PC-3 (cell line): ENCODE results near the gene CCL8. TPM values are rescaled to one million over a fixed set of nuclear protein-coding genes. Genes with fewer than 3 reads are reported as not detected.

Experiments used
- ATAC-seq: fragments of 200-7000 bp; cut with Tn5 transposase; 2 replicates; pipeline ENCODE4 v1.9.1; 2020; ENCODE audit warnings: mild to moderate bottlenecking, moderate library complexity
- BruUV-seq: library from RNA; stranded (reverse); fragments of 400-500 nt; replicated peaks from 2 replicates; lab custom pipeline; 2021; lab: Mats Ljungman, UMichigan
- CTCF ChIA-PET: fragments of 300-600 bp; sonication (Branson Sonifier 250); formaldehyde crosslinking; loops from one replicate; lab custom pipeline; 2022; ENCODE audit warnings: antibody characterized with exemption; lab: Charles Lee
- POLR2A ChIA-PET: fragments of 300-600 bp; sonication (Branson Sonifier 250); formaldehyde crosslinking; loops from one replicate; lab custom pipeline; 2022; ENCODE audit warnings: antibody characterized with exemption; ENCODE audit not compliant: unreplicated experiment; lab: Charles Lee
- DNase-seq: peaks from one replicate; pipeline ENCODE4 v3.0.0-alpha.2; 2015
- H2AFZ ChIP-seq: fragments of 300-600 bp; sonication (generic); 2 replicates; pipeline ENCODE4 v1.6.0; 2016; ENCODE audit warnings: antibody characterized with exemption, low read length
- H3F3A ChIP-seq: fragments of 300-600 bp; sonication (generic); one replicate; pipeline ENCODE4 v1.6.0; 2017; ENCODE audit warnings: antibody characterized with exemption, low read length, control low read depth, mild to moderate bottlenecking; ENCODE audit not compliant: unreplicated experiment
- H3K27ac ChIP-seq: fragments of 300-600 bp; sonication (generic); 2 replicates; pipeline ENCODE4 v1.5.1; 2016; ENCODE audit warnings: mild to moderate bottlenecking, low read length
- H3K27me3 ChIP-seq: fragments of 300-600 bp; sonication (generic); 2 replicates; pipeline ENCODE4 v1.6.1; 2016; ENCODE audit warnings: low read length, mixed read lengths
- H3K36me3 ChIP-seq: fragments of 300-600 bp; sonication (generic); 2 replicates; pipeline ENCODE4 v1.6.1; 2016; ENCODE audit warnings: low read depth, mixed run types, low read length, mixed read lengths
- H3K4me1 ChIP-seq: fragments of 300-600 bp; sonication (generic); 2 replicates; pipeline ENCODE4 v1.5.1; 2016; ENCODE audit warnings: low read length; ENCODE audit not compliant: insufficient read depth
- H3K4me2 ChIP-seq: fragments of 300-600 bp; sonication (generic); 2 replicates; pipeline ENCODE4 v1.6.0; 2016; ENCODE audit warnings: low read length
- H3K4me3 ChIP-seq: fragments of 300-600 bp; sonication (generic); 2 replicates; pipeline ENCODE4 v1.5.1; 2016; ENCODE audit warnings: mild to moderate bottlenecking, low read length, mixed read lengths
- H3K79me2 ChIP-seq: fragments of 300-600 bp; sonication (generic); 2 replicates; pipeline ENCODE4 v1.6.1; 2017; ENCODE audit warnings: low read length, mixed read lengths
- H3K9ac ChIP-seq: fragments of 300-600 bp; sonication (generic); 2 replicates; pipeline ENCODE4 v1.6.0; 2016; ENCODE audit warnings: mild to moderate bottlenecking, low read length
- H3K9me2 ChIP-seq: fragments of 300-600 bp; sonication (generic); replicated peaks from 2 replicates; pipeline ENCODE4 v1.6.1; 2016; ENCODE audit warnings: mixed run types, low read length, mixed read lengths
- H3K9me3 ChIP-seq: fragments of 300-600 bp; sonication (generic); 2 replicates; pipeline ENCODE4 v1.6.1; 2016; ENCODE audit warnings: low read length, mixed read lengths
- H4K20me1 ChIP-seq: fragments of 300-600 bp; sonication (generic); 2 replicates; pipeline ENCODE4 v1.6.1; 2016; ENCODE audit warnings: low read length, mixed read lengths
- CTCF ChIP-seq: fragments of 300-600 bp; sonication (generic); conservative IDR thresholded peaks from 2 replicates; pipeline ENCODE4 v1.5.1; 2017; ENCODE audit warnings: antibody characterized with exemption, low read depth, mild to moderate bottlenecking, low read length
- EZH2 ChIP-seq: fragments of 300-600 bp; sonication (generic); IDR thresholded peaks from one replicate; pipeline ENCODE4 v1.6.1; 2017; ENCODE audit warnings: antibody characterized with exemption, mild to moderate bottlenecking, low read length; ENCODE audit not compliant: unreplicated experiment
- EZH2phosphoT487 ChIP-seq: fragments of 300-600 bp; sonication (generic); IDR thresholded peaks from 2 replicates; pipeline ENCODE4 v1.6.1; 2018; ENCODE audit warnings: mild to moderate bottlenecking, antibody characterized with exemption, low read length, borderline replicate concordance
- intact Hi-C: fragments of 100-400 bp; cut with micrococcal nuclease; formaldehyde crosslinking; loops from 2 replicates; pipeline ENCODE4 v1.9.0; 2023
- total RNA-seq: library from RNA; depleted of rRNA; stranded (reverse); fragments of >200 nt; gene quantifications from 2 replicates; pipeline ENCODE4 v1.2.3, GENCODE V29; 2014

CCL8 gene
- total RNA-seq, 1 experiment from 2014 or later: not detected

- intact Hi-C loops: no loop called here
- Histone ChIP-seq H3K36me3 (no peaks in the 10 kb centered on the region), H3K4me2 (no peak overlapping the region), H3K9ac (no peak overlapping the region), H3K9me3 (no peaks in the 10 kb centered on the region), H3K4me3 (no peak overlapping the region), H3K27me3 (no peaks in the 10 kb centered on the region), H2AFZ (no peak overlapping the region), H4K20me1 (no peaks in the 10 kb centered on the region), H3K9me2 (no peaks in the 10 kb centered on the region), H3K79me2 (no peaks in the 10 kb centered on the region), H3F3A (no peaks in the 10 kb centered on the region), H3K4me1 (no peaks in the 10 kb centered on the region), H3K27ac (no peak overlapping the region)
- DNase-seq (no peak), ATAC-seq (no peak)
- TF ChIP-seq EZH2phosphoT487: no peak
- TF ChIP-seq EZH2: no peak
- TF ChIP-seq CTCF: no peak
- no TSS peak for BruUV-seq
- ChIA-PET CTCF (no interaction called here), POLR2A (no interaction called here)
Measured at GRCh38 chr17:34301986-34302385, 17.2 kb upstream of the CCL8 start.

- Histone ChIP-seq H4K20me1 (no peaks in the 10 kb centered on the region), H2AFZ (no peak overlapping the region), H3K9me2 (no peaks in the 10 kb centered on the region), H3K27me3 (no peaks in the 10 kb centered on the region), H3K27ac (no peak overlapping the region), H3K4me2 (no peak overlapping the region), H3K36me3 (no peaks in the 10 kb centered on the region), H3K4me3 (no peak overlapping the region), H3K9ac (no peak overlapping the region), H3K9me3 (no peaks in the 10 kb centered on the region), H3K79me2 (no peaks in the 10 kb centered on the region), H3F3A (no peaks in the 10 kb centered on the region), H3K4me1 (no peaks in the 10 kb centered on the region)
- no peak for TF ChIP-seq EZH2phosphoT487
- no peak for TF ChIP-seq CTCF
- TF ChIP-seq EZH2: no peak
- ATAC-seq: no peak
- ChIA-PET POLR2A (no interaction called here), CTCF (no interaction called here)
- BruUV-seq: no TSS peak
- intact Hi-C loops: no loop called here
- no peak for DNase-seq
Measured at GRCh38 chr17:34302636-34303035, 16.6 kb upstream of the CCL8 start.

GRCh38 chr17:34303606-34304005 lies 15.6 kb upstream of the CCL8 start:
- H3F3A ChIP-seq: no peaks in the 10 kb centered on the region
- BruUV-seq: no TSS peak
- CTCF ChIA-PET: no interaction called here

More at GRCh38 chr17:34303606-34304005, 15.6 kb upstream of the CCL8 start:
- Histone ChIP-seq H3K9ac (no peak overlapping the region), H4K20me1 (no peaks in the 10 kb centered on the region), H3K27me3 (no peaks in the 10 kb centered on the region), H3K9me3 (no peaks in the 10 kb centered on the region), H3K27ac (no peak overlapping the region), H2AFZ (no peak overlapping the region), H3K4me3 (no peak overlapping the region), H3K79me2 (no peaks in the 10 kb centered on the region), H3K4me2 (no peak overlapping the region), H3K36me3 (no peaks in the 10 kb centered on the region), H3K4me1 (no peaks in the 10 kb centered on the region), H3K9me2 (no peaks in the 10 kb centered on the region)
- intact Hi-C loops: no loop called here
- ATAC-seq (no peak), DNase-seq (no peak)
- POLR2A ChIA-PET: no interaction called here
- TF ChIP-seq CTCF: no peak
- TF ChIP-seq EZH2: no peak
- no peak for TF ChIP-seq EZH2phosphoT487
